ENCODE measurements around the gene DDX51.
A peak's percentile ranks its signal among the peaks of the same experiment; 100 is the strongest.

DDX51 gene

GRCh38 chr12:132167611-132168310 lies 23.6 kb upstream of the DDX51 start:
- DNase-seq (ENCODE audit: low spot score): no peak

DNA sequence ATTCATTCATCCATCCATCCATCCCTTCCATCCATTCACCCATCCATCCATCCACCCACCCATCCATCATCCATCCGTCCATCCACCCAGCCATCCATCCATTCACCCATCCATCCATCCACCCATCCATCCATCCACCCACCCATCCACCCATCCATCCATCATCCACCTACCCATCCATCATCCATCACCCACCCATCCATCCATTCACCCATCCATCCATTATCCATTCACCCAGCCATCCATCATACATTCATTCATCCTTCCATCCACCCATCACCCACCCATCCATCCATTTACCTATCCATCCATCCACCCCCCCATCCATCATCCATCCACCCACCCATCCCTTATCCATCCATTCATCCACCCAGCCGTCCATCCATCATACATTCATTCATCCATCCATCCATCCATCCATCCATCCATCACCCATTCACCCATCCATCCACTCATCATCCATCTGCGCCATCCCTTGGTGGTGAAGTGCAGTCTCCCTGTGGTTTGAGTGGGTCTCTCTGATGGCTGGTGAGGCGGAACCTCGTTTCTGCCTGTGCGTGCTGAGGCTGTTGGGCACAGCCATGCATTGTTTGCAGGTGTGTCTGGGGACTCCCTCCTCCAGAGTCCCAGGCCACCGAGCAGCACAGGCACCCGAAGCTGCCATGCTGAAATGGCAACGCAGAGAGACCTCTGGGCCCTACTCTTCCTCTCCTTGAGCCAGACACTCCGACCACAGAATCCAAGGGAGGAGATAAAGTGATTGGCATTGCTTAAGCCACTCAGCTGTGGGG lies 22.9 kb upstream of the DDX51 start:
- no peak for DNase-seq (ENCODE audit: low spot score)

GRCh38 chr12:132166093-132166492 lies 22.0 kb upstream of the DDX51 start:
- DNase-seq (ENCODE audit: low spot score): no peak

GRCh38 chr12:132165584-132165983 lies 21.5 kb upstream of the DDX51 start:
- no peak for DNase-seq (ENCODE audit: low spot score)

- DNase-seq (ENCODE audit: low spot score): no peak
Measured at GRCh38 chr12:132164426-132164825, 20.3 kb upstream of the DDX51 start.

DNA sequence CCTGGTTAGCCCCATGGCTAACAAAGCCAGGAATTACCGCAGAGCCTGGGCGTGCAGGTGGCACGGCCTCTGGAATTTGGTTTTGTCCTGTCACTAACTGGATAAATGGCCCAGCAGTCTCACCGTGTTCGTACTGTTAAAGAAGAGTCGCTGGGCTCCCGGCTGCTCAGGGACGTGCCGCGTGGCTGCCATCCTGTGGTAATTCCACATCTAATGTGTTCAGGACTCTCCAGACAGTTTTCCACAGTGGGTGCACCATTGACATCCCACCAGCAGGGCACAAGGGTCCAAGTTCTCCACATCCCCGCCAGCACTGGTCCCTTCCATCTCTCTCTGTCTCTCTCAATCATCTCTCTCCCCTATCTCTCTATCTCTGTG lies 19.8 kb upstream of the DDX51 start:
- DNase-seq (ENCODE audit: low spot score): no peak

DNA sequence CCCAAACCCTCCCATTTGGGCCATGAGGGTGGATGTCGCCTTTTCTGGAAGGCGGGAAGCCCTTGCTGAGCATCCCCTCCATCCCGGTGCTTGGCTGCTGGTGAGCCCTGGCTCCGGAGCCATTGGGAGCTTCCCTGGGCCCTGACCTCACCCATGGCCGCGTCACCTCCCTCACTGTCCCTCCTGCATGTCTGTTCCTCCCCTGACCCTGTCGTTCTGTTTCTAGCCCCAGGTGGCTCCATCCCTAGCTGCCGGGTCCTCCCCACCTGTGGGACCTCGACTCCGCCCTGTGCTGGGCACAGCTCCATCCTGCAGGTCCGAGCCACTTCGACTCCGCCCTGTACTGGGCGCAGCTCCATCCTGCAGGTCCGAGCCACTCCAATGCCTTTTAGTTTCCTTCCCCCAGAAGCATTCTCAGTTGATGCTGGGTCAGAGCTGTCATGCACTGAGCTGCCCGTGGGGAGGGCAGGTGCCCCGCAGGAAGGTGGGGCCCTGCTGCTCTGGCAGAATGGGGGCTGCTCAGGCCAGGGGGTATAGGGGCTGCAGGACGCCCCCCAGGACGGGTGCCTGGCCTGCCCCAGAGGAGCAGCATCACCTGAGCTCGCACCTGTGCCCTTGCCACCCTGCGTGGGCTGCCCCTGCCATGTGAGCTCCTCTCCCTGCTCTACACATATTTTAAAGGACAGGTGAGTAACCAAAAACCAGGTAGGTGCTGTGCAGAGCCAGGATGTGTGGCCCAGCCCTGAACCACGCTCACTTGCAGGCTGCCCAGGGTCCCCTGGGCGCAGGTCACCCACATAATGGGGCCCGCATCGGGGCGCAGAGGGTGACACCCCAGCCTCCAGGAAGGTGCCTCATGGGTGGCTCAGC lies 19.2 kb upstream of the DDX51 start:
- DNase-seq (ENCODE audit: low spot score): no peak

GRCh38 chr12:132162508-132163031 lies 18.5 kb upstream of the DDX51 start:
- DNase-seq (ENCODE audit: low spot score): peak; percentile 48

GRCh38 chr12:132161796-132162507 lies 17.8 kb upstream of the DDX51 start:
- no peak for DNase-seq (ENCODE audit: low spot score)

- DNase-seq (ENCODE audit: low spot score): no peak
Measured at GRCh38 chr12:132161036-132161781, 17.1 kb upstream of the DDX51 start.

DNA sequence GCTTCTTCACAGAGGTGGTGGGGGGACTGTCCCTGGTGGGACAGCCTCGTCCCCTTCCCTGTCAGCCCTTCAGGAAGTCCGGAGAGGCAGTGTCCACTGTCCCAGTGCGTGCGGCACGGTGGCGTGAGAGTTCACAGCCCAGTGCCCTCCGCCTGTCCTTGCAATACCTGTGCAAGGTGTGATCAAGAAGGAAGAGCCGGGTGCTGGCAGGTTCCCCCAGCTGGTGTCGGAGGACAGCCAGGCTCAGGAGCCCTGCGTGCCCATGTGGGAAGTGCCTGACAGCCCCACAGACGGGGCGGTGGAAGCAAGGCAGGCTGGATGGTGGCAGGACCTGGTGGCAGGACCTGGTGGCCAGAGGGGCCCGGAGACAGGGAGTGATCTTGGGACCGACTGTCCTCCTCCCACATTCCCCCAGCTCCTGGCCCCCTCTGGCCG lies 16.5 kb upstream of the DDX51 start:
- no peak for DNase-seq (ENCODE audit: low spot score)

DNA sequence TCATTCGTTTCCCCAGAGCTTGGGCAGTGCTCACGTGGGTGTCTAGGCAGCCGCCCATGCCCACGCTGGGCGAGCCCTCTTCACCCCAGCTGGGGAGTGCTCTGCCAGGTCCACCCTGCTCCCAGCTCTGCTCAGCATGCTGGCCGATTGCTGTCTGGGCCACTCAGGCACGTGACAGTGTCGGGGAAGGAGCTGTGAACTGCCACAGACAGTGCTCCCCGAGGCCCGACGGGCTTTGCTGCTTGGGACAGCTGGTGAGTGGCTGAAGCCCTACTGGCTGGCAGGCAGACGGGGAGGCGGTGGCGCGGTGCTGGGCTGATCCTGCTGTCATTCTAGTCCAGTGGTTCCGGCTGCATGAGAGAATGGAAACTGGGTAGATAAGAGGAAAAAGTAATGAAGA lies 15.9 kb upstream of the DDX51 start:
- DNase-seq (ENCODE audit: low spot score): no peak

DNA sequence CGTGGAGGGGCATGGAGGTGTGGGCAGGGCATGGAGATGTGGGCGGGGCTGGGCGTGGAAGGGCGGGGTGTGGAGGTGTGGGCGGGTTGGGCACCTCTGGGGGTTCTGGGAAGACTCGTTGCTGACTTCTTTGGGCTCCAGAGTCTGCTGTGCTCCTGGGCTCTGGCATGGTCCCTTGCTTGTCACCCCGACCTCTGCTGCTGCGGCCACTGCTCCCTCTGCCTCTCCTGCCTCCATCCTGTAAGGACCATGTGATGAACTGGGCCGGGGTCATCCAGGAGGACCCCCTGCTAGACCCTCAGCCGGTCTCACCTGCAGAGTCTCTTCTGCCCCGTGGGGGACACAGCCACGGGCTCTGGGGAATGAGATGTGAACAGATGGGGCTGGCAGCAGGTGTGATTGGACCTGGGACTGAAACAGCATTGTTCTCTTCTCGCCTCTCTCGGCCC lies 15.5 kb upstream of the DDX51 start:
- DNase-seq (ENCODE audit: low spot score): no peak

- no peak for DNase-seq (ENCODE audit: low spot score)
Measured at GRCh38 chr12:132158677-132159554, 14.8 kb upstream of the DDX51 start.

GRCh38 chr12:132157733-132158409 lies 13.8 kb upstream of the DDX51 start:
- no peak for DNase-seq (ENCODE audit: low spot score)

DNA sequence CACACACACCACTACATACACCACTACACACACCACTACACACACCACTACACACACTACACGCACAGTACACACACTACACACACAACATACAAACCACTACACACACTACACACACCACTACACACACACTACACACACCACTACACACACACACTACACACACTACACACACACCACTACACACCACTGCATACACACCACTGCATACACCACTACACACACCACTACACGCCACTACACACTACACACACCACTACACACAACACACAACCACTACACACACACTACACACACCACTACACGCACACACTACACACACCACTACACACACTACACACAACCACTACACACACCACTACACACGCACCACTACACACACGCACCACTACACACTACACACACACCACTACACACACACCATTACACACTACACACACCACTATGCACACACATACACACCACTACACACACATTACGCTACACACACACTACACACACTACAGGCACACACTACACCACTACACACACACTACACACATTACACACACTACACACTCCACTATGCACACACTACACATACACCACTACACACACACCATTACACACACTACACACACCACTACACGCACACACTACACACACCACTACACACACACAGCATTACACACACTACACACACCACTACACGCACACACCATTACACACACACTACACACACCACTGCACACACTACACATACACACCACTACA lies 12.6 kb upstream of the DDX51 start:
- no peak for DNase-seq (ENCODE audit: low spot score)

- DNase-seq (ENCODE audit: low spot score): no peak
Measured at GRCh38 chr12:132155771-132156572, 11.9 kb upstream of the DDX51 start.

Measured in Ammon's horn (tissue), 1 donor.